ENCODE measurements around the gene MLLT6.

Gene MLLT6

DNA sequence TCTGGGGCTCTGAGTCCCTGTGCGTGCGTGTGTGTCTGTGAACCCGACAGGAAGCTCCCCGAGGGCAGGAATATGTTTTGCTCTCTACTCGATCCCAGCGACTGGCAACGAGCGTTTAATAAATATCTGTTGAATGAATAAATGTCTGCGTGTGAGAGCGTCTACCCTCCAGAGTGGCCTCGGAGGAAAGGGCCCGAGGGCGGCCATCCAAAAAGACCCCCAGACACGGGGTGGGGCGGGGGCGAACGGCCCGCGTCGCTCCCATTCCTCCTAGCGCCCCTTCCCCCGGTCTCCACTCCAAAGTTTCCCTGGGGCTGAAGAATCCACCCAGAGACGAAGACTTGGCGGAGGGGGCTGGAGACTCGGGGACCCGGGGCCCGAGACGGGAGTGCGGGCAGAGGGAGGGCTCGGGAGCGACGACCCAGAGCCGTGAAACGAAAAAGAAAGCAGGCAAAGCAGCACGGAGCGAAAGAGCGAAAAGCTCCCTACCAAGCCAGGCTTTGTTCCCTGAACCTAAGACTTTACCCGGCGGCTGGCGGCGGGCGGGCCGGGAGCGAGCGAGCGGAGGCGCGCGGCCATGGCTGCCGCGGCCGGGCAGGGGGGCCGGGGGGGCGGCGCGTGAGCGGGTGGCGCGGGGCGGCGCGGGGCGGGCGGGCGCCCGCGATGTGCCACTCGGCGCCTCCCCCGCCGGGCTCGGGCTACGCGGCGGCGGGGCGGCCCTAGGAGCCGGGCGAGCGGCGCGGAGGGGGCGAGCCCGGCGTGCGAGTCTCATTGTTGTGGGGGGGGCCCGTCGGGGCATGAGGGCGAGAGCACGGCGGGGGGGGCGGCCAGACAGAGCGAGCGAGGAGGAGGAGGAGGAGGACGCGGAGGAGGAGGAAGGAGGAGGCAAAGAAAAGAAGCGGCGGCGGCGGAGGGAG, at the start of gene MLLT6:
Gene MLLT6, plus strand, starts transcription at position 668 of the 917 bp plus-strand sequence. CDS start 360 bp downstream, outside the sequence.
- DNase-seq (ENCODE audit: low read depth, low spot score): peak; percentile 58

DNA sequence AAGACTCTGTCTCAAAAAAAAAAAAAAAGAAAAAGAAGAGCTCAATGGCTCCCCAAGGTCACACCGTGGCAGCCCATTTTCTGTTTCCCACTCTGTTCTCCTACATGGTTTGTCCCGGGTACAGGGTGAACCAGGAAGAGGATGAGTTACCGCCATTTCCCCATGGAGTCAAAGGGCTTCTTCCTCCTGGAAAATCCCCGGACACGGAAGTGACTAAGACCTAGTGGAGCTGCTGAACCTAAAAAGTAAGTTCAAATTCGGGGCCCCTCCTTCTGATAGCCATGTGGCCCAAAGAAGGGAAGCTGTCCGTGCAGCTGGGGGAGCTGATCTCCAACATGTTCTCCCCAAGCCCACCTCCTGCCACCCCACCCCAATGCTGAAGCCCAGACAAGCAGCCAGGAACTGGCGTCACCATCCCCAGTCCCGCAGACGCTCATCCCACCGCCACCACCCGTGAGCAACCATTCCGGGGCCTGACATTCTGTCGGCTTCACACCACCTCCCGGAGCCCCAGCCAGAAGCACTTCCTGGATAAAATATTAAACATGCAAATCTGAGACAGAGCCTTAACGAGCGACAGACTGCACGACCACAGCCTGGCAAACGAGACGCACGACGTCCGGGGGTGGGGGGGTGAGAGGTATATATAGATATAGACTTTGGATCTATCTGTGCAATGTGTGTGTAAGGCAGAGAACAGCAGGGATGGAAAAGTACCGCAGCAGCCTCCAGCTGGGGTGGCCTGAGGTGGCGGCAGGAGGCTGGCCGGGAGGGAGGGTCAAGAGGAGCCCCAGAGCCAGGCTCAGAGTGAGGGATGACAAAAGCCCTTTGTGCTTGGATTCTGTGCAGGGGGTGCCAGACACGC, 47.9 kb upstream of the MLLT6 start:
- DNase-seq (ENCODE audit: low read depth, low spot score): no peak

DNA sequence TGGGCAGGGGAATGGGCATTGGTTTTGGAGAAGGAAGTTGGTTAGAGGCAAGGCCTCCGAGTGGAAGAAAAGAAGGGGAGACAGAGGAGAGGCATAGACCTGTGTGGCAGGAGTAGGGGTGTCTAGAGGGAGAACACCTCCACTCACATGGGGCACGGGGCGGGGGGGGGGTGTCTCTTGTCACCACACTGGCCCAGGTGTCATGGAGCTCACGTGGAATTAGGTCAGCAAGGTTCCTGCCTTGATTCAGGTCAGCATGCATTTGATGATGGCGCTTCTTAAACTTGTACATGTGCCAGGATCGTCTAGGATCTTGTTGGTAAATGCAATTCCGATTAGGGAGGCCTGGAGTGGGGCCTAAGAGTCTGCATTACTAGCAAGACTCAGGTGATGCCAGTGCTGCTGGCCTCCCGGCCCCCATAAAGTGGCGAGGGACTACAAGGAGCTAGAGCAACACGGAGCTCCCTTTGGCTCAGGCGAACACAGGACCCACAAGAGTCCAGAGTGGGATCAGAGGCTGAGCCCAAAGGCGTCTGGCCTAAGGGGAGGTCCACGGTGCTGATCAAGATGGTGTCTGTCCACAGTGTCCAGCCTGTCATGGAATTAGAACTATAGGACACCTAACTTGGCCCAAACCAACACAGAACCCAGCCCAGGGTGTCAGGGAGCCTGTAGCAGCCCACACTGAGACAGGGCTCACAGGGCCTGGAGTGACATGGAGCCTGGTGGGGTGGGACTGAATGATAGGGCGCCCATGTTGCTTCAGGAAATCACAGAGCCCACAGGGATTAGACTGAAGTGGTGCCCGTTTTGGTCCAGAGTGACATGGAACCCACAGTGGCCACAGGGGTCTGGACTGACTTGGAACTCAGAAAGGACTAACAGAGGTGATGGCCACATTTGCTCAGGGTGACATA, 47.0 kb upstream of the MLLT6 start:
- no peak for DNase-seq (ENCODE audit: low read depth, low spot score)

GRCh38 chr17:38658741-38659345, 46.2 kb upstream of the MLLT6 start:
- DNase-seq (ENCODE audit: low read depth, low spot score): no peak

DNA sequence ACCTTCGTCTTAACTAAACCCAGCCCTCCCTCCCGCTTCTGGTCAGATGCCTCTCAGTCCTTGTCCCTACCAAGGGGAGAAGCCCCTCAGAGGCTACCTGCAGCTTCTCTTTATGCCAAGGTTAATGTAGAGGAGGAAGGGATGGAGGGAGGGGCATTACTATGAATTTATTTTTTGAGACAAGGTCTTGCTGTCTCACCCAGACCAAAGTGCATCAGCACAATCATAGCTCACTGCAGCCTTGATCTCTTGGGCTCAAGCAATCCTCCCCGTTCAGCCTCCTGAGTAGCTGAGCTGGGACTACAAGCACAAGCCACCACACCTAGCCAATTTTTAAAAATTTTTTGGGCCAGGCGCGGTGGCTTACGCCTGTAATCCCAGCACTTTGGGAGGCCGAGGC, 45.7 kb upstream of the MLLT6 start:
- DNase-seq (ENCODE audit: low read depth, low spot score): no peak

DNA sequence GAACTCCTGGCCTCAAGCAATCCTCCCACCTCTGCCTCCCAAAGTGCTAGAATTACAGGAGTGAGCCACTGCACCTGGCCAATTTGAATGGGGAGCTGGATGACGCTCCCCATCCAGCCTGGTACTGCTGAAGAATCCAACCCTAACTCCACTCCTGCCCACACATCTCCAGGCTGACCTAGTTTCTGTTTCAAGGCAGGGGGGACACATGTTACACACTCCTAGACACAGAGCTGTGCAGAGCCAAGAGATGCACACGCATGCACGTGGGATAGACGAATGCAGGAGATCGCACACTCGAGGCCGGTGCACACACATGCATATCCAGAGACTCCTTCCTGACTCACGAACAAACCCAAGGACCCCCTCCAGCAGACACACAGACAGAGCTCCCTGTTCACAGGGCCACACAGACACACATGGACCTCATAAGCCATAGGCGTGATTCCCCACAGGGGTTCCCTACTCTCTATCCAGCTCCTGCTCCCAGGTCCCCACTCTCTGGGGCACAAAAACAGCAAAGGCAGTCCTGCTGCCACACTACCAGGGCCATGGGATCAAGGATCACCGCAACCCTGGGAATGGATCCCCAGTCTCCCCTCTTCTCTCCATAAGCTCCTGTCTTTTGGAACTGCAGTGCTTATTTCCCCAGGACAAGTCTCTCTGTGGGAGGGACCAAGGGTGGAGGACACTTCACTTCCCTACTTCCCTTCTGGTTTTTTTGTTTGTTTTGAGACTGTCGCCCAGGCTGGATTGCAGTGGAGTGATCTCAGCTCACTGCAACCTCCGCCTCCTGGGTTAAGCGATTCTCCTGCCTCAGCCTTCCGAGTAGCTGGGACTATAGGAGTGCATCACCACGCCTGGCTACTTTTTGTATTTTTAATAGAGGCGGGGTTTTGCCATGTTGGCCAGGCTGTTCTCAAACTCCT, 44.7 kb upstream of the MLLT6 start:
- no peak for DNase-seq (ENCODE audit: low read depth, low spot score)

DNA sequence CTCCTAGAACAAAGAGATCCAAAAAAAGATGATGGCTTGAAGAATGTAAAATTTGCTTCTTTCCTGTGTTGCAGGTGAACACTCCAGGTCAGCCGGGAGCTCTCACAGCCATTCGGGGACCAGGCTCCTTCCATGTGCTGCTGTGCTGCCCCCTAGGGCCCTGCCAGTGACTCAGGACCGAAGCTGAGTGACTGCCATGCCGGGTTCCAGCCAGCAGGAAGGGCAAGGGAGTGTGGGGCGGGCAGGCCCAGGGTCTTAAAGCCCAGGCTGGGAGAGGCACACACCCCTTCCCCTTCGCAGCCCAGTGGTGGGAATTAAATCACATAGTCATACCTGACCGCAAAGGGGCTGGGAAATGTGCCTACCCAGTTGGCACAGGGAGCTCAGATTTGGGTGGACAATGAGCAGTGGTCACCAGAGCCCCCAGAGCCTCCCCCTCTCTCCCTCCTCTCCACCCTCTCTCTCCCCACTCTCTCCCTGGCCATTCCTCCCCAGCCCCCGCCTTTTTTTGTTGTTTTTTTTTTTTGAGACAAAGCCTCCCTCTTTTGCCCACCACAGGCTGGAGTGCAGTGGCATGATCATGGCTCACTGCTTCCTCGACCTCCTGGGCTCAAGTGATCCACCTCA, 41.8 kb upstream of the MLLT6 start:
- DNase-seq (ENCODE audit: low read depth, low spot score): no peak

DNA sequence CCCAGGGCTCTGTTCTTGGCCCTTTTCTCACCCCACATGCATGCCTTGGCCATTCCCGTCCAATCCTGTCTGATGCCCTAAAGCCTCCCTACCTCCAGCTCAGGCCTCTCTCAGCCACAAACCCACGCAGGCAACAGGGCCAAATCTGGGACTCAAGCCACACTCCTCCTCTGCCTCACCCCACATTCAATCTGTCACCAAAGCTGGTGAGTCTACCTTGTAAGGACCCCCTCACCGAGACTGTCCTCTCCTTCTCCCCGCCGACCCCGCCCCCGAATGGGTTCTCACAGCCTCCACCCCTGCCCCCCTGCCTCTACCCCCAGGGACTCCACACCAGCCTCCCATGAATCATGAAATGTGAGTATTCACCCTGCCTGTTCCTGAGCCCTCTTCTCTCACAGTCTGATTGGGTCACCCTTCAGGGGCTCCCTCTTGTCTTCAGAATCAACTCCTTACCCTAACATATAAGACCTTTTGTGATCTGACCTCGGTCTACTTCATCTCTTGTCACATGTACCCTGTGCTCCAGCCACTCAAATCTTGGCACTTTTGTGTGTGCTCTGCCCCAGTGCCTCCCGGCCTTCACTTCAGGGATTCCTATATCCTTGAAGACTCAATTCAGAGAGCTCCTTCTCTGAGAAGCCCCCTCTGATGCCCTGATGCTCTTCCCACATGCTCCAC, 41.0 kb upstream of the MLLT6 start:
- no peak for DNase-seq (ENCODE audit: low read depth, low spot score)

- DNase-seq (ENCODE audit: low read depth, low spot score): peak; percentile 25
These were observed 37.8 kb upstream of the MLLT6 start for GRCh38 chr17:38667099-38667786.

DNA sequence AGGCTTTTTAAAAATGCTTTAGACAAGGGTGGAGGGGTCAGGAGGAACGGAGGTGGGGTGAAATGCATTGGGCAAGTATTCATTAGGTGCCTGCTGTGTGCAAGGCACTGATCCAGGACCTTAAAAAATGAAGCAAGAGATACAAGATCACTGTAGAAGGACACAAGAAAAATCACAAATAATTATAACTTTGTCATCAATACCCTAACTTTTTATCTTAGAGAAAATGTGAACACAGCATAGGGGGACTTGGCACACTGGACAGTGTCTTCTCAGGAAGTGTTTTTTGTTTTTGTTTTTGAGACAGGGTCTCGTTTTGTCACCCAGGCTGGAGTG, 37.3 kb upstream of the MLLT6 start:
- no peak for DNase-seq (ENCODE audit: low read depth, low spot score)

DNA sequence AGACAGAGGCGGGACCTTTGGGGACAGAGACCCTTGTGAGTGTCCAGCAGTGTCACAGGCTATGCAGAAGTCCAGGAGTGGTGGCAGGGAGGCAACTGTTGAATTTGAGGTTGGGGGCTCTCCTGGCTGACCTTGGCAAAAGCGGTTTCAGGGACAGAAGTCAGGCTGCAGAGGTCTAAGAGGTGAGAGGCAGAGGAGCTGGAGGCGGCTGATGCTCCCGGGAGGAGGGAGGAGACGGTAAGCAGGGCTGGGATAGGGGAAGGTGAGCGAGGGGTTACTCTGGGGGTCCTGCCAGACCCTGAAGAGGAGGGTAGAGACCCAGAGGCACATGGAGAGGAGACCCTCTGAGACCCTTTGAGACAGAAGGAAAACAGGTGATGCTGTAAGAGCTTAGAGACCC, 35.6 kb upstream of the MLLT6 start:
- no peak for DNase-seq (ENCODE audit: low read depth, low spot score)

DNA sequence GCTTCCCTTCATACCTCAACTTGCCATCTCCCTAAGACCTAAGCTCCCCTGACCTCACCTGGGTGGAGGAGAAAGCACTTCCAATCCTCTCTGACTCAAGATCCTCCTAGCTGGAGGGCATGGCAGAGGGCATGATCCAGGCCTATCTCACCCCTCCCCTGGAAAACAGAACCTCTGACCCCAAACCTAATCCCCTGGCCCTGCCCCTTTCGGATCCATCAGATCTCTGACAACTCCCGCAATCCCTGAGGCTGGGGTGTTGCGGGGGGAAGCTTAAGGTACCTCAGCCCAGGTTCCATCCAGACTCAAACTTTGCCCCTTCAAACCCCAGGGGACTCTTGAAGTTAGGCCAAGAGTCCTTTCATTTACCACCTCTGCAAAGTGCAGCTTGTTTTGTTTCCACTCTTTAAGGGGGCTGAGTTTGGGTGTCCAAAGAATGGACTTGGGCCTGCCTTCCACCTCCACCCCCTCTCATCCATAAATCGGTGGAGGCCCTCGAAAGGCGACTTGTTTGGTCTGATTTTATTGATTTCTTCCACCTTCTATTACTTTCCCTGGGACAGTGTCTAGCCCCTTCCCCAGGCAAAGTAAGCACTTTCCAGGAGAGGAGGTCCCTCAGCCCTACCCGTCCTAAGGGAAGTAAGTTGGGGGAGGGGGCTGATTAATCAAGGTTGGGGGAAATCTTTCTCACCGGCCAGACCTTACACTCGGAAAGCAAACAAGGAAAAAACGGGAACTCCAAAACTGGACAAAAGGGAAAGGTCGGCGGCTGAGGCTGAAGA, 32.9 kb upstream of the MLLT6 start:
- no peak for DNase-seq (ENCODE audit: low read depth, low spot score)

- no peak for DNase-seq (ENCODE audit: low read depth, low spot score)
These were observed 32.0 kb upstream of the MLLT6 start for GRCh38 chr17:38672788-38673706.

GRCh38 chr17:38673707-38674013, 31.4 kb upstream of the MLLT6 start:
- DNase-seq (ENCODE audit: low read depth, low spot score): no peak

DNA sequence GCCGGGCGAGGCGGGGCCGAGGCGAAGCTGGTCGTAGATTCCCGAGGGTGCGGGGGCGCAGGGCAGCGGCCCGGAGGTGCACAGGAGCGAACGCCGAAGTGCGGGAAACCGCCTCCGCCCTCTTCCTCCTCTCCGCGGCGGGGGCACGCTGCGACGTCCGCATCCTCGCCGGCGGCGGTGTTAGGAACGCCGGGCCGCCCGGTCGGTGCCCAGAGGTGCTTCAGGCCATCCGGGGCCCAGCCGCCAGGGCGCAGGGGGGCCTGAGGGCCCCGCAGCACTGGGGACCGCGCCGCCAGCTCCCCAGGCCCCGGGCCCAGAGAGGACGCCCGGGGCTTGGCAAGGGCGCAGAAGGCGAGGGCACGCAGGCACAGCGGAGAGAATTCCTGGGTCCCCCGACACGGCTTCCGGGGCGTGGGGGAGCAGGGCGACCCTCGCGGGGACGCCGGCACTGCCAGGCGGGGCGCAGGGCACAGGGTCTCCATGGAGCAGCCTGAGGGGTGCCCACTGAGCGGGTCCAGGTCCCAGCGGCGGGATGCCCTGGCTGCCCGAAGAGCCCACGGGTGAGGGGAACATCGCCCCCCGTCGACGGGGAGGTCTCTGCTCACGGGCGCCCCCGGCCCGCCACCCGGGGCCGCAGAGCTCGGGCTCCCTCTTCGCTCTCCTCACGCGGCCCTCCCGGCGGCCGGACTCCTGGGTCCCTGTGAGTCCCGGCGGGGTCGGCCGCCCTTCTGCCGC, 30.9 kb upstream of the MLLT6 start:
- DNase-seq (ENCODE audit: low read depth, low spot score): no peak
